Measurements from ENCODE around the gene SKI. TPM values are rescaled to one million over a fixed set of nuclear protein-coding genes. Genes with fewer than 3 reads are reported as not detected.

SKI gene
- total RNA-seq, 1 experiment from 2014 or later: 89.5 TPM

- no peaks in the 10 kb centered on the region for H3K27me3 ChIP-seq (ENCODE audit: insufficient read depth, low read length)
- peak overlapping the region; percentile 85 to 95 (median 87); a peak in 4 of 7 replicates for H3K27ac Mint-ChIP-seq
- H4K91ac ChIP-seq (ENCODE audit: insufficient read length, low read depth, low read length): no peak overlapping the region
- no peaks in the 10 kb centered on the region for H3K9me3 ChIP-seq (ENCODE audit: control insufficient read depth, low read depth, low read length)
- H3K56ac ChIP-seq (ENCODE audit: insufficient read length, low read depth, low read length): no peak overlapping the region
- H4K5ac ChIP-seq (ENCODE audit: insufficient read length, low read depth, low read length): no peak overlapping the region
- H3K4me1 Mint-ChIP-seq: peaks cover 28 to 46% of the 10 kb centered on the region in 2 experiments
- H3K23ac ChIP-seq (ENCODE audit: insufficient read length, low read depth, low read length): no peak overlapping the region
- H3K79me1 ChIP-seq (ENCODE audit: insufficient read depth, low read depth, low read length, poor library complexity, severe bottlenecking): peaks cover 5% of the 10 kb centered on the region
- H2BK12ac ChIP-seq (ENCODE audit: insufficient read length, low read depth, low read length): no peak overlapping the region
- H4K20me1 ChIP-seq (ENCODE audit: control insufficient read depth, insufficient read depth, insufficient read length): peaks cover 3% of the 10 kb centered on the region
- no peak overlapping the region for H2BK120ac ChIP-seq (ENCODE audit: low read depth, low read length, poor library complexity, severe bottlenecking)
- TF ChIP-seq CTCF (conservative IDR thresholded peaks at IDR 0.05): no peak
- peaks cover 30% of the 10 kb centered on the region; the same call in 1 of the 2 replicates for H3K79me2 ChIP-seq (ENCODE audit: insufficient read depth, low read length)
- no peaks in the 10 kb centered on the region; a peak in 1 of 5 replicates for H3K9me3 Mint-ChIP-seq
- H3K4me1 ChIP-seq (ENCODE audit: insufficient read depth, low read length): no peaks in the 10 kb centered on the region; the same call in 1 of the 2 replicates
- no peaks in the 10 kb centered on the region for H3K23me2 ChIP-seq (ENCODE audit: insufficient read length, low read depth, low read length, poor library complexity, severe bottlenecking)
- no peak overlapping the region for H4K8ac ChIP-seq (replicated peaks; ENCODE audit: insufficient read length, low read depth, low read length)
- H3K27ac ChIP-seq (ENCODE audit: insufficient read length, low read depth, low read length): no peak overlapping the region
- H3K9ac ChIP-seq (ENCODE audit: extremely low read depth, insufficient read length, low read length): no peak overlapping the region
- H3K4me2 ChIP-seq (ENCODE audit: insufficient read depth, insufficient read length, low read length): no peak overlapping the region
- no peak overlapping the region for H2BK15ac ChIP-seq (ENCODE audit: low read depth, low read length)
- H3K36me3 Mint-ChIP-seq (ENCODE audit: insufficient read depth in 1 of 3, low read depth in 3 of 3): peaks cover 0 to 4% (median 3%) of the 10 kb centered on the region in 3 experiments; a peak in 2 of 7 replicates
- H3K14ac ChIP-seq (ENCODE audit: insufficient read depth, low read length): no peak overlapping the region
- H2BK5ac ChIP-seq (ENCODE audit: insufficient read length, low read length): no peak overlapping the region
- no peak overlapping the region for H3T11ph ChIP-seq (ENCODE audit: low read length)
- no peak overlapping the region for H2BK20ac ChIP-seq (ENCODE audit: low read depth, low read length, poor library complexity, severe bottlenecking)
- no peaks in the 10 kb centered on the region; the same call in 1 of the 2 replicates for H3K27me3 Mint-ChIP-seq (ENCODE audit: low read depth)
- H3K4ac ChIP-seq (ENCODE audit: low read depth, low read length): no peak overlapping the region
- no peak overlapping the region; a peak in 1 of 5 replicates for H3K4me3 Mint-ChIP-seq
- H2AFZ ChIP-seq (ENCODE audit: low read length): no peak overlapping the region
- DNase-seq: no peak
- H3K18ac ChIP-seq (ENCODE audit: insufficient read length, low read depth, low read length): no peak overlapping the region
- H2AK5ac ChIP-seq (ENCODE audit: insufficient read length, low read length): no peak overlapping the region
- WGBS (ENCODE audit: extremely low coverage, insufficient read length, low lambda C conversion rate): no CpG with 5 or more reads among the region's 9 CpGs
Measured at GRCh38 chr1:2289607-2290006, 61.5 kb downstream of the SKI start.
